Aorta (tissue), 5 donors: ENCODE data around the gene HDHD5. TPM values are rescaled to one million over a fixed set of nuclear protein-coding genes. Genes with fewer than 3 reads are reported as not detected.

ENCODE experiments used
- ATAC-seq: fragments of 200-7000 bp; cut with Tn5 transposase; one replicate; pipeline ENCODE4 v1.9.1; 2022; ENCODE audit warnings: moderate library complexity; ENCODE audit not compliant: low FRiP score
- DNase-seq, 2 donors: peaks; one replicate each; pipeline ENCODE4 v3.0.0-alpha.2; 2020
- H3K27ac ChIP-seq, 2 donors: one replicate each; pipeline ENCODE4 v1.5.1; 2013; ENCODE audit warnings: low read length in 2 of 2, mild to moderate bottlenecking in 2 of 2, moderate library complexity in 2 of 2, control low read depth in 1 of 2, inconsistent platforms in 1 of 2, low read depth in 1 of 2
- H3K27me3 ChIP-seq, 2 donors: one replicate each; pipeline ENCODE4 v1.6.1; 2013; ENCODE audit warnings: control low read depth in 1 of 2, low read length in 1 of 2, mild to moderate bottlenecking in 1 of 2, moderate library complexity in 1 of 2; ENCODE audit not compliant: insufficient read depth in 2 of 2, control insufficient read depth in 1 of 2
- H3K36me3 ChIP-seq, 2 donors: one replicate each; pipeline ENCODE4 v1.6.1; 2013; ENCODE audit warnings: control low read depth in 1 of 2, low read length in 1 of 2, mild to moderate bottlenecking in 1 of 2; ENCODE audit not compliant: insufficient read depth in 2 of 2, control insufficient read depth in 1 of 2
- H3K4me1 ChIP-seq, 2 donors: one replicate each; pipeline ENCODE4 v1.6.1; 2013; ENCODE audit warnings: low read length in 2 of 2, control low read depth in 1 of 2, mild to moderate bottlenecking in 1 of 2, moderate library complexity in 1 of 2; ENCODE audit not compliant: insufficient read depth in 2 of 2, control insufficient read depth in 1 of 2
- H3K4me3 ChIP-seq, 2 donors: one replicate each; pipeline ENCODE4 v1.5.1; 2013; ENCODE audit warnings: low read length in 2 of 2, control low read depth in 1 of 2, mild to moderate bottlenecking in 1 of 2
- H3K9me3 ChIP-seq: one replicate; pipeline ENCODE4 v1.6.1; 2013; ENCODE audit warnings: mild to moderate bottlenecking, low read length; ENCODE audit not compliant: control insufficient read depth
- WGBS, 2 donors: extraction: QIAGEN DNeasy Blood & Tissue Kit; methylation state at CpG; one replicate each; pipeline ENCODE4 v1.1.7; 2013; 5-methylcytosine and 5-hydroxymethylcytosine counted together
- intact Hi-C, 2 donors: fragments of 100-400 bp; cut with DNase I; formaldehyde crosslinking; loops; one replicate each; pipeline versions ENCODE4 v1.14.2 to v1.15.0; 2022
- polyA plus RNA-seq, 2 donors: library from polyadenylated mRNA; stranded (reverse); fragments of 200-250 nt; gene quantifications; one replicate each; pipeline ENCODE4 v1.2.3, GENCODE V29; 2013
- total RNA-seq, 2 donors: library from RNA; stranded (reverse); fragmentation: NEBNext Ultra II Directional; extraction: Animal tissue kit (Norgen Biotek cat#: 25700); gene quantifications; one replicate each; pipeline ENCODE4 v1.2.1, GENCODE V29; 2021
- donor health status: healthy with polysubstance abuse.
- donor health status: Bipolar disorder and iron deficiency.
- donor health status: DM: no; HTN: no; CAD: no.
- donor health status: DM: no; HTN: no; CAD: no.
- donor health status: DM: yes; HTN: yes; CAD: no.

HDHD5 gene
- total and polyA plus RNA-seq, 4 donors: 15.1 to 30.6 (median 19.4) TPM

GRCh38 chr22:17100621-17101020 lies 58.5 kb downstream of the HDHD5 start:
- Histone ChIP-seq H3K27me3 (no peaks in the 10 kb centered on the region), H3K27ac (no peak overlapping the region), H3K4me1 (no peaks in the 10 kb centered on the region), H3K4me3 (no peak overlapping the region), H3K36me3 (peaks cover 6 to 12% of the 10 kb centered on the region in 2 donors), H3K9me3 (no peaks in the 10 kb centered on the region)
- intact Hi-C loops: no loop called here
- ATAC-seq (no peak), DNase-seq (peak in 1 of 2 donors; percentile 35)
- WGBS, 2 donors: 80 to 84% methylated on average over 6 of the region's 6 CpGs

- Histone ChIP-seq H3K27me3 (no peaks in the 10 kb centered on the region), H3K4me1 (no peaks in the 10 kb centered on the region), H3K36me3 (peaks cover 6 to 9% of the 10 kb centered on the region in 2 donors), H3K9me3 (no peaks in the 10 kb centered on the region), H3K27ac (no peak overlapping the region), H3K4me3 (no peak overlapping the region)
- WGBS, 2 donors: 75 to 83% methylated on average over 7 of the region's 7 CpGs
- DNase-seq (peak in 1 of 2 donors; percentile 8), ATAC-seq (no peak)
- intact Hi-C loops: no loop called here
Measured at GRCh38 chr22:17098379-17098819, 60.7 kb downstream of the HDHD5 start.

GRCh38 chr22:17097701-17098100 lies 61.4 kb downstream of the HDHD5 start:
- no peak overlapping the region for H3K27ac ChIP-seq
- ATAC-seq: no peak
- no peak overlapping the region for H3K4me3 ChIP-seq
- peak in 1 of 2 donors; percentile 62 for DNase-seq
- no peaks in the 10 kb centered on the region for H3K27me3 ChIP-seq
- H3K4me1 ChIP-seq: no peaks in the 10 kb centered on the region
- intact Hi-C loops: no loop called here
- WGBS, 2 donors: 82 to 88% methylated on average over 6 of the region's 6 CpGs
- H3K9me3 ChIP-seq: no peaks in the 10 kb centered on the region
- H3K36me3 ChIP-seq: peaks cover 6 to 8% of the 10 kb centered on the region in 2 donors

GRCh38 chr22:17097062-17097461 lies 62.0 kb downstream of the HDHD5 start:
- WGBS, 2 donors: 84 to 85% methylated on average over 6 of the region's 6 CpGs
- ATAC-seq: no peak
- H3K27ac ChIP-seq: no peak overlapping the region
- H3K4me1 ChIP-seq: no peaks in the 10 kb centered on the region
- H3K4me3 ChIP-seq: no peak overlapping the region
- DNase-seq: peak in 1 of 2 donors; percentile 19
- no peaks in the 10 kb centered on the region for H3K9me3 ChIP-seq
- H3K27me3 ChIP-seq: no peaks in the 10 kb centered on the region
- intact Hi-C loops: no loop called here
- H3K36me3 ChIP-seq: peaks cover 6 to 8% of the 10 kb centered on the region in 2 donors

- Histone ChIP-seq H3K27ac (no peak overlapping the region), H3K27me3 (no peaks in the 10 kb centered on the region), H3K36me3 (peaks cover 1 to 6% of the 10 kb centered on the region in 2 donors), H3K4me1 (no peaks in the 10 kb centered on the region), H3K4me3 (no peak overlapping the region), H3K9me3 (no peaks in the 10 kb centered on the region)
- 93% methylated on average over 7 of the region's 7 CpGs for WGBS, 2 donors
- no peak for ATAC-seq
- peak in 1 of 2 donors; percentile 5 for DNase-seq
- intact Hi-C loops: no loop called here
Measured at GRCh38 chr22:17096071-17096470, 63.0 kb downstream of the HDHD5 start.

- ATAC-seq: no peak
- H3K9me3 ChIP-seq: no peaks in the 10 kb centered on the region
- H3K4me3 ChIP-seq: no peak overlapping the region
- peak in 1 of 2 donors; percentile 19 for DNase-seq
- 76 to 83% methylated on average over 6 of the region's 6 CpGs for WGBS, 2 donors
- H3K4me1 ChIP-seq: no peaks in the 10 kb centered on the region
- H3K27ac ChIP-seq: no peak overlapping the region
- H3K36me3 ChIP-seq: peaks cover 0 to 6% of the 10 kb centered on the region in 2 donors
- H3K27me3 ChIP-seq: no peaks in the 10 kb centered on the region
- intact Hi-C loops: no loop called here
Measured at GRCh38 chr22:17095538-17095937, 63.5 kb downstream of the HDHD5 start.

GRCh38 chr22:17093081-17093480 lies 66.0 kb downstream of the HDHD5 start:
- Histone ChIP-seq H3K4me1 (no peaks in the 10 kb centered on the region), H3K9me3 (no peaks in the 10 kb centered on the region), H3K27ac (no peak overlapping the region), H3K4me3 (no peak overlapping the region), H3K36me3 (no peaks in the 10 kb centered on the region), H3K27me3 (no peaks in the 10 kb centered on the region)
- 44 to 46% methylated on average over 3 of the region's 3 CpGs for WGBS, 2 donors
- no peak for DNase-seq
- ATAC-seq: no peak
- intact Hi-C loops: no loop called here

GRCh38 chr22:17091851-17092250 lies 67.2 kb downstream of the HDHD5 start:
- no peak for DNase-seq
- ATAC-seq: no peak
- intact Hi-C loops: no loop called here
- Histone ChIP-seq H3K27me3 (no peaks in the 10 kb centered on the region), H3K4me3 (no peak overlapping the region), H3K9me3 (no peaks in the 10 kb centered on the region), H3K27ac (no peak overlapping the region), H3K4me1 (no peaks in the 10 kb centered on the region), H3K36me3 (no peaks in the 10 kb centered on the region)
- WGBS, 2 donors: 69 to 70% methylated on average over 4 of the region's 4 CpGs

- Histone ChIP-seq H3K9me3 (no peaks in the 10 kb centered on the region), H3K27ac (no peak overlapping the region), H3K27me3 (no peaks in the 10 kb centered on the region), H3K4me1 (peaks cover 0 to 4% of the 10 kb centered on the region in 2 donors), H3K4me3 (no peak overlapping the region), H3K36me3 (no peaks in the 10 kb centered on the region)
- no peak for DNase-seq
- intact Hi-C loops: no loop called here
- ATAC-seq: no peak
Measured at GRCh38 chr22:17090550-17090949, 68.5 kb downstream of the HDHD5 start.
